GM18505 (cell line): ENCODE data around the gene ABCA12.
A peak's percentile ranks its signal among the peaks of the same experiment; 100 is the strongest.

Source experiments
- ATAC-seq: cut with Tn5 transposase; IDR thresholded peaks from one replicate; pipeline ENCODE4 v1.9.1; 2021; ENCODE audit not compliant: unreplicated experiment
- POLR2A ChIP-seq: IDR thresholded peaks from 4 replicates; pipeline ENCODE4 v1.6.1; 2011; ENCODE audit warnings: borderline replicate concordance; ENCODE audit not compliant: insufficient read depth, insufficient read length; ENCODE audit errors: extremely low read depth

ABCA12 gene

DNA sequence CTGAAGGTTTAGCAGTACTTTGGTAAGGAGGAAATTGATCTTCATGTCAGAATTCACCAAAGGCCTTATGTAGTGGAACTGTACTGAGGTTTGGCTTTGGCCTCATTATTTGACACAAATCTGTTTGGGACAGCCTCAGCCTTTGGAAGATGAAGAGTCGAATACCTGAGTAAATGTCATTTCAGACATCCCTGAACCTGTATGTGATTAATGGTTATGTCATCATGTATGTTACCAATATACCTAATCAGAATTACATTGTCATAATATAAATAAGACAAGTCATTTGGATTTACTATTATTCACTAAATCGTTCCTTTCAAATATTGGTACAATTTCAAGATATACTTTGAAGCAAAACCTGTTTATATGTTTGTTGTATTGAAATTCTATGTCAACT is 10.6 kb upstream of the ABCA12 start:
- ATAC-seq: no peak
- no peak for TF ChIP-seq POLR2A

DNA sequence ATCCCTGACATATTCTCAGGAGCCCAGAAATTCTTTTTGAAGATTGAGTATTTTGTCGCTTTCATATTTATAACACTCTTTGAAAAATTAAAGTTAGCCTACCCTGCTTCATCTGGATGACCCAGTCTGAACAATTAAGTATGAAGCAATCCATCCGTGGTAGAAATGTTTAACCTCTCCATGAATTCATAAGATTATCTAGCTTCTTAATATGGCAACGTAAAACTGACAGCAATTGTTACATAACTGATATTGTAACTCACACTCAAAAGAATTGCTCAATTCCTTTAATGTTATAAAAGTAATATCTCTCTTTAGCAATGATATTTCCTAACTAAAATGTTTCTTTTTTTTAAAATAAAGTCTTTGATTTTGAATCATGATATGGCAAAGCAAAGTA is 7.2 kb upstream of the ABCA12 start:
- no peak for TF ChIP-seq POLR2A
- ATAC-seq: no peak

DNA sequence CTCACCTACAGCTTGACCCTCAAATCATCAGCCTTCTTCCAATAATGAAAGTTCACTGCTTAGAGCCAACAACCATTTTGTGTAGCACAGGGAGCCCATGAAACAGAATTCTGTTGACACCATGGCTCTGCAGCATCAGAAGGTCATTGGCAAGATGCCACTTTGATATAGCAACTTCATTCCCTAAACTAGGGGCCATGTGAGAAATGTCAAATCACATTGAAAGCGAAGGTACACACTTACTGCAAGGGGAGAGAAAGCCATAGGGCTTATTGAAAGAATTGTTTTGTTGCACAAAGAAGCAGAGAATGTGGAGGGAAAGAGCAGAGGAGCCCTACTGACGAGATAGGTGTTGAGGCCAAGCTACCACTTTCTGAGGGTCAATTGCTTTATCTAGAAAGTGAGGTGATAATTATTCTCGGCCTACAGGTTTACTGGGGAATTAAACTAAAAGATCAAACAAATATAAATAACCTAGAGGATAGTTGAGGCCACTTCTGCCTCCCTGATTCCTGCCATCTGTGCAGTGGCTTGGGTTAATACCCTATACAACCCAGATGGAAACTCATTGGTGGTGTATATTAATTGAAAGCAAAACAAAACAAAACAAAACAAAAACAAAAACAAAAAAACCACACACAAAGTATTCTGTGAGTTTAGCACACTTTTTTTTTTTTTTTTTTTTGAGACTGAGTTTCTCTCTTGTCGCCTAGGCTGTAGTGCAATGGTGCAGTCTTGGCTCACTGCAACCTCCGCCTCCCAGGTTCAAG is 5.9 kb upstream of the ABCA12 start:
- no peak for TF ChIP-seq POLR2A
- ATAC-seq: no peak

DNA sequence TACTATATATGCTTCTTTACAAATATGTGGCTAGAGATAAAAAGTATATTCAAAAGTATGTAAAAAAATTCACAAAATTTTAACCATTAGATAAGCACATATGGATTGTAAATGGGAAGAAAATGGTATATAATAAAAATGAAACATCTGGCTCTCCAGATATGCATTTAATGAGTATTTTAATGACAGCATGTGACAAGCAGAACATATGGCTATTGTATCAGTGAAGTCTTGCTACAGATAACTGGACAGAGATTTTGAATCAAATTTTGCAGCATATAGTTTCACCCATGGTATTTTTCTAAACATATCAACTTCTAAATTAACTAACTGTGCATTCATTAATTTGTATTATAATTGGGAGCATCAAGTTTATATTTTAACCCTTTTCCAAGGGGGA is 5.0 kb upstream of the ABCA12 start:
- no peak for TF ChIP-seq POLR2A

DNA sequence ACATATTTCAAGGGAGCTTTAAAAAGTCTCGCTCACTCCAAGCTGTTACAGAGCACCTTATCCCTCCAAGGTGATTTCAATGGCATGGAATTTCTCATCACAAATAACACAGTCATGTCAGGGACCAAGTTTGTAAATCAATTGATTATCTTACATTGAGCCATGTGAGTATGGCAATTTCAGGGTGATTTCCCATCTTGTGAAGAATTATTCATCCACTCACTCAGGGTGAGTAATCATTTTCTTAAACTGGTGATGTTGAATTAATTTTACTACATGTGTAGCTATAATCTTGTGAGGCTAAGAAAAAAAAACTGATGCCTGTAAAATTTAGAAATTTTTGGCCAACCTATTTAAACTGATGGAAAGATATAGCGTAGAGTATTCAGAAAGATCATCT is 3.3 kb upstream of the ABCA12 start:
- TF ChIP-seq POLR2A: no peak

More for the DNA sequence above, 5.0 kb upstream of the ABCA12 start:
- no peak for ATAC-seq

DNA sequence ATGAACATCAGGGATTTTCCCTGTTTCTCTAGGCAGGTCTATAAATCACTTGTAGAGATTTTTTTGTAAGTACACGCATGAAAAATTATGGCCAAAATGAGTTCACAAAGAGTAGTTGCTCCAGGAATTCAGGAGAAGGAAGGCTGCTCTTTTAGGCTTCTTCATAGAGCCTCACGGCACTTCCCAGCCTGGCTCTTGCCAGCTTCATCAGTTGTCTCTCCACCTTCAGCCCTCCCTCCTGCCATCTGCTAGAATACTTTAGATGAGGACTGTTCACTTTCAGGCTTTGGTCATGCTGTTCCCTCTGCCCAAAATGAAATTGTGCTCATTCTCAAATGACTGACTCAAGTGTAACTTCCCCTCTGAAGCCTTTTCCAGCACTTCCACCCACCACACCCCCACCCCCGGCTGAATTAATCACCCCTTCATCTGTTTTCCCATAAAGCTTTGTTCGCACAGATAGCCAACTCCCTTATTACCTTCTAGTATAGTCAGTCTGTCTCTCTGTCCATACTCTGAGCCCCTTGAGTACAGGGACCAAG is 1.8 kb upstream of the ABCA12 start:
- TF ChIP-seq POLR2A: no peak
- ATAC-seq: no peak

More for the DNA sequence above, 3.3 kb upstream of the ABCA12 start:
- no peak for ATAC-seq

DNA sequence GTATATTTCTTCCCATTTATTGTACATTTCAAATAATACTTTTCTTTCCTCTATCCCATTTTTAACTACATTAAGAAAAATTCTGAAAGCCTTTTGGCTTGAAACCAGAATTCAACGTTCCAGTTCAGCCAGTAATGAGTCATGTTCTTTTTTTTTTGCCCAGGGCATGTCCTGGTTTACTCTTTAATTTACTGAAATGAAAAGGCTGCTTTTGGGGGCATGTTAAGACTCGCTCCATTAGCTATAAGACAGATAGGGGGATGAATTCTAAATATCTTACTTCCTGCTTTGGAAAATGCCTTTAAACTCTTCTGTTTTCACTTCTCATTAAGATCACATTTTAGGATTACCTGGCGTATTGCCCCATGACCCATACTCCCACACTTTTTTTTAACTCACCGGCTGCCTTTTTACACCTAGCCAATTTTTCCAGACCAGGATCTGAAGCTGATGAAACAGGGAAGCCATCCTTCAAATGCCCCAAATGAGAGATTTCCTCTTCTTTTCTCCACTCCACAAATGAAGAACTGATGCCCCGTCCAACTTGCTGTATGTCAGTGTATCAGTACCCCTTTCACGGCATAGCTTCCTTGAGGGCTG is 585 bp downstream of the ABCA12 start:
- no peak for TF ChIP-seq POLR2A
- no peak for ATAC-seq

DNA sequence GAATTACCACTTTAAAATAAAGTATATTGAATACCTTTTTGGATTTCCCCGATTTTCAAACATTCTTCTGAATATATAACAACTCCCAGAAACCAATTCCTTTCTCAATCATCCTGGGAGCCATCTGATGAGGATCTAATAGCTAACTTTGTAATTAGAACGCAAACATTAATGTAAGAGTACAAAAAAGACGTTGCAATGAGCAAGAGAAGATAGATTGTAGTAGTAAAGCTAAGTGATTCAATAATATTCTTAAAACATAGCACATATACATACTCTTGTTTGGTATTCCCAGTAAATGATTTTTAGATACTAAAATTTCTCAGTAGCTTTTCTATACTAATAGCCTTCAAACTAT is 1.1 kb downstream of the ABCA12 start:
- no peak for ATAC-seq
- TF ChIP-seq POLR2A: no peak

DNA sequence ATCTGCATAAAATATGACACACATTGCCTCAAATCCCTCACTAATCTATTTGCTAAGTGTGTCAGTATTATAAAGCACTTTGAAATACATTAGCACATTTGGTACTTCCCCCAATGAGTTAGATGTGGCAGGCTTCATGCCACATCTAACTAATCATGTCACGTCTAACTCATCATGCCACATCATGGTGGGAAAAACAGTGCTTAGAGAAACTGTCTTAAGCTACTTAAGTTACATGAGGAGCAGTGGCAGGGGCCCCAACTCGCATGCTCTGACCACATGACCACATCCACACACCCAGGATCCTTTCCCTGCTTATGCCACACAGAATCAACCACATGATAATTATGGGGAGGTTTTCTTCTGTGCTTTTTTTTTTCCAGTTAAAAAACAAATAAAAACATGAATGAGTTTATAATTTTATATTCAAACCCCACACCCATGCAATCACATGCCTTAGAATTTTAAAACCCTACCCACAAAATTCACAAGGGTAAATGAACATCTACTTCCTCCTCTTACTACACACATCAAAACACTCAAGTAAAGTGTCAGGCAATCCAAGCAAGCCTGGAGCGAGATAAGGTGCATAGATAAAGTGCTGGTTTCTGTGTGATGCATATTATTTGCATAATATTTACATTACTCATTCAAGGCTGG is 1.6 kb downstream of the ABCA12 start:
- no peak for TF ChIP-seq POLR2A
- ATAC-seq: peak; percentile 67

DNA sequence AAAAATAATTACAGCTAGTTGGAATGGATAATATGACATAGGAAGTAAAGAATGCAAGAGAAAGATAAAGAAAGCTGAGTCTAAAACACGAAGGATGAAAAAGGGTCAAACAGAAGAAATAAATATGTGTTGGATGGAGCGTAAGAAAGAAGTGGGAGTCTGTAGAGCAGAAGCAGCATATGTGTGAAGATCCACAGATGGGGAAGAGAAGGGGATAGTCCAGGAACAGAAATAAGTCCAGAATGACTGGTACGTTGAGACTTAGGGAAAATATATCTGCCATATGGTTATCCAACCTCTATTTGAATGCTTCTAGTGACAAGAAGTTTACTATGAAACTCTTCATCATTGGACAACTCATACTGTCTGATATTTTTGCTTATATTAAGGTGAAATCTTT is 18.0 kb downstream of the ABCA12 start:
- no peak for TF ChIP-seq POLR2A

DNA sequence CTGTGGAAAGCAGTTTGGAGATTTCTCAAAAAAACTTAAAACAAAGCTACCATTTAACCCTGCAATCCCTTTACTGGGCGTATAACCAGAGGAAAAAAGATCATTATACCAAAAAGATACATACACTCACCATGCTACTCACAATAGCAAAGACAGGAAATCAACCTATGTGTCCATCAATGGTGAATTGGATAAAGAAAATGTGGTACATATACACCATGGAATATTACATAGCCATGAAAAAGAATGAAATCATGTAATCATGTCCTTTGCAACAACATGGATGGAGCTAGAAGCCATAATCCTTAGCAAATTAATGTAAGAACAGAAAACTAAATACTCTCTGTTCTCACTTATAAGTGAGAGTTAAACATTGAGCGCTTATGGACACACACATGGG is 18.6 kb downstream of the ABCA12 start:
- ATAC-seq: no peak
- no peak for TF ChIP-seq POLR2A

More for the DNA sequence above, 18.0 kb downstream of the ABCA12 start:
- no peak for ATAC-seq

DNA sequence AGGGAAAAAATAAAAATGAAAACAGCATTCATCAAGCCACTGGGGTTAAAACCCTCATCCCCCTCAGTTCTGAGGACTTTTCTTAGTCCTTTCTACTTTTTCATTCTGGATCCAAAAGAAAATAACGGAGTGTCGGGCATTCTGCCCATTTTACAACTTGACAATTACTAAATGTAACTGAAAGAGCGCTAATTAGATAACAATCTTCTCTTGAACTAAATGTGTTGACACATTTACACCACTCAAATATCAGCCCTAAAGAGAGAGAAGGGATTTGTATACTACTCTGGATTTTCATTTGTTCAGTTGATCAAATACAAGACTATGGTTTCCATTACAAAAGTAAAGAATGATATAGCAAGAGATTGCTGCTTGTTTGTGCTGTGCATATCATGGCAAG is 27.5 kb downstream of the ABCA12 start:
- no peak for ATAC-seq

DNA sequence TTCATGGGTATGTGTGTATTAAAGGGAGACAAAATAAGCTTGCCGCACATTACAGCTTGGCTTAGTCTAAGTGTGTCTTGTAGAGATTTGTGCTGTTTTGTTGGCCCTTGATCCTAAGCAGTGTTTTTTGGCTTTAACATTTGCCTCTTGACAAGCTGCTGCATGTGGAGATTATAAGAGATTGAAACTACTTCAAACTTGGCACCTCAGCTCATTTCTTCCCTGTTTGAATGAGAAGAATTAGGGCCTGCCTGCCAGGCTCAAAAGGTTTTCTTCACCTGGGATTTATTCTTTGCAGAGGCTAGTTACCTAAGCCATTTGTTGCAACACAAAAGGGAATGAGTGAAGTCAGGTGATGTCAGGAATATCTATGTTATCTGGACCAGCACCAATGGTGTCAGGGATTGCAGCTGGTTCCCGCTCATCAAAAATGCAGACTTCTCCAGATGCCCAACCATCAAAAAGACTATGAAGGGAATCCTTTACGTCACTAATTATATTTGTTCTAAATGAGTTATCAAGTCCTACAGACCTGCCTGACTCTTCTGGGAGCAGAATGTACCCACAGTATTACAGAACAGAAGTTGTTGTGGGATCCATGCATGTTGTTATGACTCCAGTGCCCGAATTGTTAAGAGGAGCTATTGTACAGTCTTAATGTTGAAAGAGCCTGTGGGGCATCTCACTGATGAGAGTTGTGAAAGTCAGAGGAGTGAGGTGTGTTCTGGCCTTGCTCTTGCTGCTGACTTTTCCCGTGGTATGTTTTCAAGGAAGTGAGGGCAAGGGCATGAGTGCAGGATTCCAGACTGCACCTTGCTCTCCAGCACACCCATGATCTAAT is 31.0 kb downstream of the ABCA12 start:
- no peak for TF ChIP-seq POLR2A
- ATAC-seq: no peak

More for the DNA sequence above, 27.5 kb downstream of the ABCA12 start:
- no peak for TF ChIP-seq POLR2A
